Stimulated activated effector memory CD8-positive, alpha-beta T cell treated with anti-CD3 and anti-CD28 coated beads, Interleukin-12 subunit alpha, Interleukin-12 subunit beta, amount 100 ng/mL, for 72 hours (primary cell): ENCODE data around the gene TNIP1.
A peak's percentile ranks its signal among the peaks of the same experiment; 100 is the strongest.

Experiments
- ATAC-seq: fragments of 150-1000 bp; cut with Tn5 transposase; 2 replicates; pipeline ENCODE4 v1.10.0; 2021
- DNase-seq, 2 donors: peaks; one replicate each; pipeline ENCODE4 v3.0.0; 2021 to 2022; ENCODE audit warnings: low spot score in 2 of 2
- H3K27ac Mint-ChIP-seq: one replicate; pipeline ENCODE4 v1.8.0; 2022; ENCODE audit warnings: mild to moderate bottlenecking, mixed read lengths
- H3K36me3 Mint-ChIP-seq: one replicate; pipeline ENCODE4 v1.8.0; 2022; ENCODE audit warnings: mild to moderate bottlenecking, mixed read lengths
- H3K4me1 Mint-ChIP-seq: one replicate; pipeline ENCODE4 v1.8.0; 2022; ENCODE audit warnings: mixed read lengths
- H3K4me3 Mint-ChIP-seq: one replicate; pipeline ENCODE4 v1.8.0; 2022; ENCODE audit warnings: mild to moderate bottlenecking, mixed read lengths
- H3K9me3 Mint-ChIP-seq: one replicate; pipeline ENCODE4 v1.8.0; 2022; ENCODE audit warnings: mixed read lengths

The TNIP1 gene

DNA sequence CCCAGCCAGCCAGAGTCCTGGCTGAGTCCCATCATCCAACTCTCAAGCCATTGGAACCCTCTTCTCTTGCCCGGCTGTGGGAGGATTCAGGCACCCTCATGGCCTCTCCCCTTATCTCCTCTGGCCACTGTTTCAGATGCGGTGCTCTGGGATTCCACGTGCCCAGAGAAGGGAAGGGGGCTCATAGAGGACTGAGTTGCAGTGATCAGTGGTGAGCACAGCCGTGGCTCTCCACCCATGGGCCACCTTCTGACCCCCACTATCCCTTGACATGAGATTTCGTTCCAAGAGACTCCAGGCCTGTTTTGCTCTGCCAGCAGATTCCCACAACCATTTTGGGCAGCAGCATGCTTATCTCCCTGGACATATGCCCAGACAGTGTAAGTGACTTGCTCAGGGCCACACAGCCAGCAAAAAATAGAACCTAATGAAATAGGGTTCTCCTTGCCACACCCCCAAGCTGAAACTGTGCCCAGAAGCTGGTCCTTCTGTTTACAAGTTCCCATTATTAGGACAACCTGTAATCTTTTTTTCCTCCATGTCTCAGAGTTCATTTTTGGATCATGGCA is 57.7 kb downstream of the TNIP1 start:
- Mint-ChIP-seq H3K27ac (peak overlapping the region; percentile 63), H3K36me3 (peaks cover 75% of the 10 kb centered on the region), H3K9me3 (no peaks in the 10 kb centered on the region), H3K4me3 (no peak overlapping the region), H3K4me1 (peaks cover 34% of the 10 kb centered on the region)
- ATAC-seq: no peak
- DNase-seq: no peak

DNA sequence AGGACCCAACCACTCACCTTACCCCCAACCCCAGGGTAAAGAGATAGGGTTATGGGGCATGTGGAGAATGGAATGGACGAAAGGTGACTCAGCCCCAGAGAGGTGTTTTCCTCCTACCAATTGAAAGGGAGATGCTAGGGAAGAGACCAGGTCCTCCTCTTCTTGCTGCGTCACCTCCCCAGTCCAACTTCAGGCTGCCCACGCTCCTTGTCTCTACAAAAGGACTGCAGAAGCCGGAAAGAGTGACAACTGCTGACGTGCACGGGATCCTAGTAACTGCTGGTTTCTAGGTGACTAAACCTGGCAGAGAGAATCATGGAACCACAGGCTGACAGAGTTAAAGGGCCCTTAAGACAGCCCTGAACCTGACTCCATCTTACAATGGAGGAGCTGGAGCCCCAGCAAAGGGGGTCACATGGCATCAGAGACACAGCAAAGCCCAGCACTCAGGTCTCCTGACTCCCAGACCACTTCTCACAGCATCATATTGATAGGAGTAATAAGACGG is 58.3 kb downstream of the TNIP1 start:
- H3K9me3 Mint-ChIP-seq: no peaks in the 10 kb centered on the region
- no peak overlapping the region for H3K4me3 Mint-ChIP-seq
- DNase-seq: no peak
- H3K4me1 Mint-ChIP-seq: peaks cover 34% of the 10 kb centered on the region
- H3K36me3 Mint-ChIP-seq: peaks cover 70% of the 10 kb centered on the region
- peak overlapping the region; percentile 63 for H3K27ac Mint-ChIP-seq
- peak; percentile 44 for ATAC-seq

DNA sequence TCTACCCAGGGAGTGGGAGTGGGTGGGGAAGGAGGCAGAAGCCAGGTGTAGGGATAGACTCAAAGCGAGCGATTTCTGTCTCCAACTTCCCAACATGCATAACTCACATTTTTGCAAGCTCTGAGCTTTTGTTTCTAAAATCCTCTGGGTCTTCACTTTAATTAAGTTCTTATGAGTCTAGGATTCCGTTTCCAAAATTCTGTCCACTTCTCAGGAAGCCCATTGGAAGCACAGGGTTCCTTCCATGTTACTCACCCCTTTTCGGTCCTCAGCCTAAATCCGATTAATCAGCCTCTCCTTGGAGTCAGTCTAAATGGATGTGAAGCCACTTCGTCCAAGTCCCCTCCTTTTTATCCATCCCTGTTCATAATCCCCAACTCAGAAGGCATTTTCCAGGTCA is 59.1 kb downstream of the TNIP1 start:
- no peak for ATAC-seq
- no peaks in the 10 kb centered on the region for H3K9me3 Mint-ChIP-seq

DNA sequence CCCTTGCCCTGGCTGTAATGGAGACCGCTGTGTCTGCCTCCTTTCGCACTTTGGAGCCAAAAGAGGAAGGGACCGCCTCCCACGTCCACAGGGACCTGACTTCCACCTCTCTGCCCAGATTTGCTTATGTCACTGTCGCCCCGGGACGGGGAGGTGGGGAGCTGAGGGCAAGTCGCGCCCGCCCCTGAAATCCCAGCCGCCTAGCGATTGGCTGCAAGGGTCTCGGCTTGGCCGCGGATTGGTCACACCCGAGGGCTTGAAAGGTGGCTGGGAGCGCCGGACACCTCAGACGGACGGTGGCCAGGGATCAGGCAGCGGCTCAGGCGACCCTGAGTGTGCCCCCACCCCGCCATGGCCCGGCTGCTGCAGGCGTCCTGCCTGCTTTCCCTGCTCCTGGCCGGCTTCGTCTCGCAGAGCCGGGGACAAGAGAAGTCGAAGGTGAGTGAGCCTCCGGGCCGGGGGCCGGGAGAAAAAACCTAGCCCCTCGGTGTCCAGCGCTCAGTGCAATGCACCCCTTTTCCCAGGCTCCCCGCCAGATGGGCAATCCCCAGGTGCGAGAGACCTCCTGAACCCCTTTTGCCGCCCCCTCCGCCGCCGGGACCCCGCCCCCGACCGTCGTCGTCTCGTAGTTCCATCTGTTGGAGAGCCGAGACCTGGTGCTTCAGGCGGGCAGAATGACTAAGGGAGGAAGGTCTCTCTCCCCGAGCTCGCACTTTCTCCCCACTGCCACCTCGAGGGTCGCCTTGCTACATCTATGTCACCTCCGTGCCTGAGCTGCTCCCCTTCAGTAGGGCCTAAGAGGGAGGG is 60.3 kb downstream of the TNIP1 start, which contains the start of gene GPX3:
TSS of gene GPX3 (plus strand) at position 288 of the 807 bp plus-strand sequence. CDS start at position 352, 64 bp downstream.
- H3K4me3 Mint-ChIP-seq: peak within 1 kb of the TSS; percentile 50
- ATAC-seq (peak; percentile 49), DNase-seq (peak in 1 of 2 donors; percentile 56)
- H3K36me3 Mint-ChIP-seq: peaks cover 49% of the 10 kb centered on the region
- H3K9me3 Mint-ChIP-seq: no peaks in the 10 kb centered on the region
- H3K27ac Mint-ChIP-seq: peak within 1 kb of the TSS; percentile 44
- peaks cover 34% of the 10 kb centered on the region for H3K4me1 Mint-ChIP-seq

More for the DNA sequence above, 59.1 kb downstream of the TNIP1 start:
- H3K4me1 Mint-ChIP-seq: peaks cover 34% of the 10 kb centered on the region
- DNase-seq: no peak
- no peak overlapping the region for H3K4me3 Mint-ChIP-seq
- no peak overlapping the region for H3K27ac Mint-ChIP-seq
- peaks cover 61% of the 10 kb centered on the region for H3K36me3 Mint-ChIP-seq

DNA sequence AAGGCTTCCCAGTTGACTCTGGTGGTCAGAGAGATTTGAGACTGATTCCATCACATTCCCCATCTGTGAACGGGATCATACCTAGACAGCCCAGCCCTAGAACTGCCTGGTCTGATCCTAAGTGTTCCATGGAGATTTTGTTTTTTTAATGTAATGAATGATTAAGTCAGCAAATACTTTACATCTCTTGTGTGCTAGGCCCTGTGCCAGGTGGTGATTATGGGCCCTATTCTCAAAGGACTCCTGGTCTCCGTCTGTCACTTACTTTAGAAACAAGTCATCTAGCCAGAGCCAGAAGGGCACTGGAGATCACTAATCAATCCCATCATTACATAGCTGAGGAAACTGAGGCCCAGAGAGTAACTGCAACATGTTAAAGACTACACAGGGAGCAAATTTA is 61.5 kb downstream of the TNIP1 start:
- ATAC-seq (no peak), DNase-seq (no peak)
- Mint-ChIP-seq H3K9me3 (no peaks in the 10 kb centered on the region), H3K36me3 (peaks cover 37% of the 10 kb centered on the region), H3K27ac (no peak overlapping the region), H3K4me3 (no peak overlapping the region), H3K4me1 (peaks cover 28% of the 10 kb centered on the region)

DNA sequence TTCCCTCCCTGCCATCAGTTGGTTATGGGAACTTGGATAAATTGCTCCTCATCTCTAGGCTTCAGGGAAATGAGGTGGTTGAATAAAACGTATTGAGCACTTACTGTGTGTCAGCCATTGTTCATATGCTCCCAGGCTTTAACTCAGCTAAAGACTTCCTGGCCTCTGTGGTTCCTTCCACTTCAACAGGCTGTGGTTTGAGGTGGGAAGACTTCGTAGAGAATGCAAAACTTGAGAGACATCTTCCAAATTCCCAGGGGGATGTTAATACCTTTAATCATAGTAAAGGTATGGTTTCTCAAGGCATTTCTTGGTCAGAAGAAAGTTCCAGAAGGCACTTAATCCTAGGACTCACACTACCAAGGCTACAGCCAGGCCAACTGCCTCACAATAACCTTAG is 62.0 kb downstream of the TNIP1 start:
- Mint-ChIP-seq H3K4me3 (no peak overlapping the region), H3K9me3 (no peaks in the 10 kb centered on the region), H3K27ac (no peak overlapping the region), H3K4me1 (peaks cover 25% of the 10 kb centered on the region), H3K36me3 (peaks cover 32% of the 10 kb centered on the region)
- DNase-seq: no peak
- no peak for ATAC-seq

DNA sequence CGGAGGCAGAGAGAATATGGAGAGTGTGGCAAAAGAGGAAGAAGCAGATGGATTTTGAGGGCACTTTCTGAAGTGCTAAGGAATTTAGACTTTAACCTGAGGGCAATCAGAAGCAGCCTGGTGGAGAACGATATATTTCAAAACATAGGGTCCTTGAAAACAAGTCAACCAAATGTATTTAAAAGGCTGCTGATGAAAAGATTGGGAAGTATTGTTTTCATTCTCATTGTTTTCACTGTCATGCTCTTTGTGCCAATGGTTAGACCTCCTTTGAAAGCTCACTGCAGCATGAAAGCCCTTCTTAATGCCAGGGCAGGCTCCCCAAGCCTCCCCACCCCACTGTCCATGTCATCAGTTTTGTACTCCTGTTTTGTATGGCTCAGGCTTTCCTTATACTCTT is 62.9 kb downstream of the TNIP1 start:
- ATAC-seq: no peak
- H3K4me3 Mint-ChIP-seq: no peak overlapping the region
- DNase-seq: no peak
- peaks cover 25% of the 10 kb centered on the region for H3K4me1 Mint-ChIP-seq
- H3K27ac Mint-ChIP-seq: no peak overlapping the region
- no peaks in the 10 kb centered on the region for H3K9me3 Mint-ChIP-seq
- H3K36me3 Mint-ChIP-seq: peaks cover 23% of the 10 kb centered on the region

DNA sequence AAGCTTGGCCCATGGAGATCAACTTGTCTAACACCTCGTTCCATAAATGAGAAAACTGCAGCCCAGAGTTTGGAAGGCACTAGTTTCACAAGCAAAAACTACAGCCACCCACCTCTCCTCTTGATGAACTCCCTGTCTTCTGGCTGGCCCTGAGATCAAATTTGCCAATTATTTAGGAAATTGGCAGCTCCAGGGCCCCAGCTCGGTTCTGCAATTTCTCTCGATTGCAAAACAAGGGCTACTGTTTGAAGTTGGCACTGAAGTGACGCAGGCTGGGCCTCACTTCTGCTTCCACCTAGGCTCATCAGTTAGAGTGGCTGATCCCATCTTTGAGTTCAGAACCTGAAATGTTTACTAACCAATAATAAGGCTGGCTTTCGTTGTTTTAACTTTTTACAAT is 64.1 kb downstream of the TNIP1 start:
- Mint-ChIP-seq H3K9me3 (no peaks in the 10 kb centered on the region), H3K4me3 (no peak overlapping the region), H3K36me3 (peaks cover 11% of the 10 kb centered on the region), H3K4me1 (peaks cover 14% of the 10 kb centered on the region), H3K27ac (no peak overlapping the region)
- DNase-seq: no peak
- no peak for ATAC-seq

DNA sequence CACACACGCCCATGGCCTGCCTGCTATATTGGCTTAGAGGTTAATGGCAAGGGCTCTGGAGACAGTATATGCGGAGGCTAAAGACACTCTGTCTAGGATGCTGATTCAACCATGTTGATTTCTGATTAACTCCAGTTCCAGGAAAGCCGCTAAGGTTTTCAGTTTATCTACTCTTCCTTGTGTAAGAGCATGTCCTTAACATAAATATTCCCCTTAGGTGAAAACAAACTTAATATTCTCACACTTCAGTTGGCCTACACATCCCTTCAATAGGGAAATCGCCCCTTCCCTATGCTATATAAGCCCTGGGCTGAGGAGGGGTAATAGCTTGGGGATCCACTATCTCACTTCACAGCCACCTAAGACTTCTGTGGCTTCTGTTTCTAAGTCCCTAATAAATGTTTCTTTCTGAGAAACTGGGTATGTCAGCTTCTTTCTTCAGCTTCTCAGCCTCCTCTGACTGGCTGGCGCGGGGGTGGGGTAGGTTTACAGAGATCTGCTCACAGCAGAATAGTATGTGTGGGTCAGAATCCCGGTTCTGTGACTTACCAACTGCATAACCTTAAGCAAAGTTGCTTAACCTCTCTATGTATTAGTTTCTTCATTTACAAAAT is 64.8 kb downstream of the TNIP1 start:
- ATAC-seq (no peak), DNase-seq (no peak)
- peaks cover 11% of the 10 kb centered on the region for H3K4me1 Mint-ChIP-seq
- no peak overlapping the region for H3K4me3 Mint-ChIP-seq
- H3K9me3 Mint-ChIP-seq: no peaks in the 10 kb centered on the region
- H3K36me3 Mint-ChIP-seq: peaks cover 5% of the 10 kb centered on the region
- H3K27ac Mint-ChIP-seq: no peak overlapping the region

DNA sequence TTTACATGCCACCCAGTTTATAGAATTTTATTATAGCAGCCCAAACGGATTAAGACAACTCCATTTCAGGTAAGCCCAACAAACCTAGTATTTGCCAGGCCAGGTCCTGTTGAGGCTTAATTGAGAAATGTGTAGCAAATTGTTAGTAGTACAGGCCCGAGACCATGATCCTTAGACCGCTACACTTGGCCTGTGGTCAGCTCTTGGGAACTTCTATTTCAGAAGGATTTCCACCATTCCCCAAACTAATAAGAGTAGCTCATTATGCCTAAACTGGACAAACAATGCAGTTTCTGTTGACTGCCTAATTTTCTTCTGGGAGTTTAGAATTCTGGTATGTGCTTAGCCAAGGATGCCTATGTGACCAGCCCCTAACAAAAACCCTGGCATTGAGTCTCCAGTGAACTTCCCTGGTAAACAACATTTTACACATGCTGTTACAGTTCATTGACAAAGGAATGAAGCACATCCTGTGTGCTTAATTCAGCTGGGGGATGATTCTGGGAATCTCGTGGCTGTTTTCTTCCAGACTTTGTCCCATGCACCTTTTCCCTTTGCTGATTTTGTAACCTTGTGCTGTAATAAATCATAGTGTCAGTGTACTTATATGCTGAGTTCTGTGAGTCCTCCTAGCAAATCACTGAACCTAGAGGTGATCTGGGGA is 66.0 kb downstream of the TNIP1 start:
- Mint-ChIP-seq H3K36me3 (no peaks in the 10 kb centered on the region), H3K27ac (no peak overlapping the region), H3K4me3 (no peak overlapping the region), H3K4me1 (no peaks in the 10 kb centered on the region), H3K9me3 (no peaks in the 10 kb centered on the region)
- DNase-seq (no peak), ATAC-seq (no peak)

DNA sequence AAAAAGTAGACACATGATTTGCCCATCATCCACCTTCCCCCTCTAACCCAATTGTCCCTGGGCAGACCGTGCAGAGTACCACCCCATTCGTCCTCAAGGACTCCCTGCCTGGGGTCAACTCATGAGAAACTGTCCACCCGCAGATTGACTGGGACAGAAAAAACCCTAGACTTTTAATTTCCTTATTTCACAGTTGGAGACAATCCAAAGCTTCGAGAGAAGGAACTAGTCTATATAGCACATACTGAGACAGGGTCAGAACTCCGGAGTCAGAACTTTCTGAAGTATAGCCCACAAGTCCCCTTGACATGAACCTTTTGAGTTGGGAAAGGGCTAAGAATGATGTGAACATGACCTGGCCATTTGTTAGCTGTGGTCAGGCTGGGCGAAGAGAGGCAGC is 68.0 kb downstream of the TNIP1 start:
- H3K4me3 Mint-ChIP-seq: no peak overlapping the region
- no peaks in the 10 kb centered on the region for H3K4me1 Mint-ChIP-seq
- H3K27ac Mint-ChIP-seq: no peak overlapping the region
- H3K36me3 Mint-ChIP-seq: no peaks in the 10 kb centered on the region
- no peaks in the 10 kb centered on the region for H3K9me3 Mint-ChIP-seq
- no peak for ATAC-seq
- no peak for DNase-seq

DNA sequence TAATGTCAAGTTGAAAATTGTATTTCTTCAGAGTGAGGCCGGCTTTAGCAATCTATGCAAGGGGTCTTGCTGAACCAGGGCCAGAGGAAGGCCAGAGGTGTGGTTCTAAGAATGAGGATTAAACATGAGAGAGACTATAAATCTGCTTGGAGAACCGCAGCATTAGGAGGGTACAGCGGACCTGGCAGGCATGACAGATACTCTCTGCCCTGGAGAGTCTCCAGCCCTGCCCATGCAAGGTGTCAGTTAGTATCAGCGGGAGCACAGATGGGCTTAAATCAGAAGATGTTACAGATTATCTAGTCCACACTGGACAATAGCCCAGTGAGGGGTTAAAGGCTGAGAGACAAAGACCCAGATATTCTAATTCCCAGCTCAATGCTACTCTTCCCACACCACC is 71.9 kb downstream of the TNIP1 start:
- DNase-seq (no peak), ATAC-seq (no peak)
- Mint-ChIP-seq H3K4me3 (no peak overlapping the region), H3K36me3 (no peaks in the 10 kb centered on the region), H3K27ac (no peak overlapping the region), H3K9me3 (no peaks in the 10 kb centered on the region), H3K4me1 (no peaks in the 10 kb centered on the region)

DNA sequence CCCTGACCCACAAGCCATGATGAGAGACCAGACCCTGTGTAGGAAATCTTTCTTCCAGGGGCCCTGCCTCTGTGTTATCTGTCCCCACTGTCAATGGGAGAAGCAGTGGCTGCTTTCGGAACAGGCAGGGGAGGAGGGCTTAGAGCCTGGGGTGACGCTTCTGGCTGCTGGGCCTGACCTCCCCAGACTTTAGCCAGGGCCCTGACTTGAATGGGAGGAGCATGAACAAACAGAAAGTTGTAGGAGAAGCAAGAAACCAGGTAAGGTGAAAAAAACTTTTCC is 72.7 kb downstream of the TNIP1 start:
- no peaks in the 10 kb centered on the region for H3K4me1 Mint-ChIP-seq
- H3K36me3 Mint-ChIP-seq: no peaks in the 10 kb centered on the region
- H3K4me3 Mint-ChIP-seq: no peak overlapping the region
- no peaks in the 10 kb centered on the region for H3K9me3 Mint-ChIP-seq
- no peak overlapping the region for H3K27ac Mint-ChIP-seq
- no peak for DNase-seq
- ATAC-seq: no peak

DNA sequence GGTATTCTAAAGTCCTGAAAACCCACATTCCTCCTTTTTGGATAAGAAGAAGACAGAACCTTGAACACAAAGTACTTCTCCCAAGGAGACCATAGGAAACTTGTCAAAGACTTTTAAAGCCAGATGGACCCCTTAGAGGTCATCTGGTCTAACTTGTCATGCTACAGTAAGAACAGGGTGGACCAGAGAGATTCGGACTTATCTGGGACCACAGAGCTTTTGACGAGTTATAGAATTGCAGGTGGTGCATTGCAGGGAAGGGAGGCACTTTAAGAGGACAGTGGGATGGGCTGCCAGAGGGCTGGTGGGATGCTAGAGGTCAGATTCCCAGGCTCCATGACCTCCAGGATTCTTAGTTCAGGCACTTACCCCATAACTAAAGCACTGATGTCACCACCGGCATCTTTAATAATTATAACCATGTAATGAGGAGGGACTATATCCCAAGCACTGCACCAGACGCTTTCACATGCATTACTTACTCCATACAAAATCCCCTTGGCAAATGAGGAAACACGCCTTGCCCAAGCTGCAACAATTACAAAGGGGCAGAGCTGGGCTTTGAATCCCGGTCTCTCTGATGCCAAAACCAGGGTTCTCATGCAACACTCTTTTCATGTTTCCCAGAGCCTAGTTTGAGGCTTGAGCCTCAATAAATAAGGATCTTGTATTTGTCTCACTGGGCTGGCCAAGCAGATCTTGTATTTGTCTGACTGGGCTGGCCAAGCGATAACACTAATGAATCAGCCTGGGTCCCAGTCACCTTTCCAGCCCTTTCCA is 73.2 kb downstream of the TNIP1 start:
- no peak overlapping the region for H3K27ac Mint-ChIP-seq
- no peaks in the 10 kb centered on the region for H3K9me3 Mint-ChIP-seq
- H3K4me1 Mint-ChIP-seq: no peaks in the 10 kb centered on the region
- H3K36me3 Mint-ChIP-seq: no peaks in the 10 kb centered on the region
- H3K4me3 Mint-ChIP-seq: no peak overlapping the region
- ATAC-seq: no peak
- no peak for DNase-seq
